GM12878 (cell line): ENCODE results near the gene VWA5B2.

ENCODE experiments used
- JUNB ChIP-seq: IDR thresholded peaks from 2 replicates; pipeline ENCODE4 v1.6.1; 2016; ENCODE audit warnings: antibody characterized with exemption, mild to moderate bottlenecking
- MYC ChIP-seq: IDR thresholded peaks from 2 replicates; pipeline ENCODE4 v1.6.1; 2011; ENCODE audit warnings: mild to moderate bottlenecking, low read length, moderate library complexity, inconsistent platforms; ENCODE audit not compliant: insufficient read depth, insufficient replicate concordance, insufficient read length, severe bottlenecking
- POLR2A ChIP-seq: IDR thresholded peaks from 2 replicates; pipeline ENCODE4 v1.6.1; 2011; ENCODE audit warnings: low read depth, mild to moderate bottlenecking, low read length
- TCF12 ChIP-seq: IDR thresholded peaks from 2 replicates; pipeline ENCODE4 v1.6.1; 2011; ENCODE audit warnings: low read depth, mild to moderate bottlenecking, low read length
- TF ChIP-seq, protein P1 (sequence below): IDR thresholded peaks from 2 replicates; pipeline ENCODE4 v1.6.1; 2011; ENCODE audit warnings: low read depth, low read length, improper control_type of control experiment, borderline replicate concordance
- TF ChIP-seq, protein P2 (sequence below): IDR thresholded peaks from 2 replicates; pipeline ENCODE4 v1.6.1; 2012; ENCODE audit warnings: low read depth, low read length, improper control_type of control experiment
- TF ChIP-seq, protein P3 (sequence below), 3 experiments: IDR thresholded peaks in 2 of 3; conservative IDR thresholded peaks in 1 of 3; 2 replicates each; pipeline ENCODE4 v1.5.1; 2011; ENCODE audit warnings: low read depth in 3 of 3, low read length in 3 of 3, mild to moderate bottlenecking in 3 of 3, control low read depth in 2 of 3, moderate library complexity in 2 of 3, inconsistent platforms in 1 of 3, mixed read lengths in 1 of 3; ENCODE audit not compliant: control insufficient read depth in 2 of 3, insufficient read depth in 1 of 3; ENCODE audit errors: extremely low read depth in 1 of 3

DNA sequence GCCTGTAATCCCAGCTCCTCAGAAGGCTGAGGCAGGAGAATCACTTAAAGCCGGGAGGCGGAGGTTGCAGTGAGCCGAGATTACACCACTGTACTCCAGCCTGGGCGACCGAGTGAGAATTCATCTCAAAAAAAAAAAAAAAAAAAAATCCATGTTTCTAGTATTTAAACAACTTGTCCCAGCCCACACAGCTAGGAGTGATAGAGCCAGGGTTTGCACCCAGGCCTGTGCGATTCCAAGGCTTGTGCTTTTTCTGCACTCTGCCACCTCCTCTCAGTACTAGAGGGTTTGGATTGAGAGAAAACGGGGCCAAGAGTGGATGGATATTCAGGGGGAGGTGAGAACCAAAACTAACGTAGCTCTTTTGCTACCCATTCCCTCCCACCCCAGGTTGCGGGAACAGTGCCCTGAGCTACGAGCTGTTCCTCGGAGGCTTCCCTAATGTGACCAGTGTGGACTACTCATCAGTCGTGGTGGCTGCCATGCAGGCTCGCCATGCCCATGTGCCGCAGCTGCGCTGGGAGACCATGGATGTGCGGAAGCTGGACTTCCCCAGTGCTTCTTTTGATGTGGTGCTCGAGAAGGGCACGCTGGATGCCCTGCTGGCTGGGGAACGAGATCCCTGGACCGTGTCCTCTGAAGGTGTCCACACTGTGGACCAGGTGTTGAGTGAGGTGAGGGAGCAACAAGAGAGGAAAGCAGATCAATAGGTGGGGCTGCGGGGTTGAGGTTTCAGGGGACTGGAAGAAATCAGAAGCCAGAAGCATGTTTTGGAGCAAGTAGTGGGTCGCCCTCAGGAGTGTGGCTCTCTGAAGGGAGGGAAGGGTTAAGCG lies 27.9 kb downstream of the VWA5B2 start:
- TF ChIP-seq MYC (no peak), JUNB (no peak), POLR2A (no peak), TCF12 (no peak)
- TF ChIP-seq, protein P1, sequence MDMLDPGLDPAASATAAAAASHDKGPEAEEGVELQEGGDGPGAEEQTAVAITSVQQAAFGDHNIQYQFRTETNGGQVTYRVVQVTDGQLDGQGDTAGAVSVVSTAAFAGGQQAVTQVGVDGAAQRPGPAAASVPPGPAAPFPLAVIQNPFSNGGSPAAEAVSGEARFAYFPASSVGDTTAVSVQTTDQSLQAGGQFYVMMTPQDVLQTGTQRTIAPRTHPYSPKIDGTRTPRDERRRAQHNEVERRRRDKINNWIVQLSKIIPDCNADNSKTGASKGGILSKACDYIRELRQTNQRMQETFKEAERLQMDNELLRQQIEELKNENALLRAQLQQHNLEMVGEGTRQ, result no peak
- TF ChIP-seq, protein P2, sequence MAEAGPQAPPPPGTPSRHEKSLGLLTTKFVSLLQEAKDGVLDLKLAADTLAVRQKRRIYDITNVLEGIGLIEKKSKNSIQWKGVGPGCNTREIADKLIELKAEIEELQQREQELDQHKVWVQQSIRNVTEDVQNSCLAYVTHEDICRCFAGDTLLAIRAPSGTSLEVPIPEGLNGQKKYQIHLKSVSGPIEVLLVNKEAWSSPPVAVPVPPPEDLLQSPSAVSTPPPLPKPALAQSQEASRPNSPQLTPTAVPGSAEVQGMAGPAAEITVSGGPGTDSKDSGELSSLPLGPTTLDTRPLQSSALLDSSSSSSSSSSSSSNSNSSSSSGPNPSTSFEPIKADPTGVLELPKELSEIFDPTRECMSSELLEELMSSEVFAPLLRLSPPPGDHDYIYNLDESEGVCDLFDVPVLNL, result no peak
- TF ChIP-seq, protein P3, sequence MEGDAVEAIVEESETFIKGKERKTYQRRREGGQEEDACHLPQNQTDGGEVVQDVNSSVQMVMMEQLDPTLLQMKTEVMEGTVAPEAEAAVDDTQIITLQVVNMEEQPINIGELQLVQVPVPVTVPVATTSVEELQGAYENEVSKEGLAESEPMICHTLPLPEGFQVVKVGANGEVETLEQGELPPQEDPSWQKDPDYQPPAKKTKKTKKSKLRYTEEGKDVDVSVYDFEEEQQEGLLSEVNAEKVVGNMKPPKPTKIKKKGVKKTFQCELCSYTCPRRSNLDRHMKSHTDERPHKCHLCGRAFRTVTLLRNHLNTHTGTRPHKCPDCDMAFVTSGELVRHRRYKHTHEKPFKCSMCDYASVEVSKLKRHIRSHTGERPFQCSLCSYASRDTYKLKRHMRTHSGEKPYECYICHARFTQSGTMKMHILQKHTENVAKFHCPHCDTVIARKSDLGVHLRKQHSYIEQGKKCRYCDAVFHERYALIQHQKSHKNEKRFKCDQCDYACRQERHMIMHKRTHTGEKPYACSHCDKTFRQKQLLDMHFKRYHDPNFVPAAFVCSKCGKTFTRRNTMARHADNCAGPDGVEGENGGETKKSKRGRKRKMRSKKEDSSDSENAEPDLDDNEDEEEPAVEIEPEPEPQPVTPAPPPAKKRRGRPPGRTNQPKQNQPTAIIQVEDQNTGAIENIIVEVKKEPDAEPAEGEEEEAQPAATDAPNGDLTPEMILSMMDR (IDR thresholded peaks at IDR 0.05 in 2 of 3, conservative IDR thresholded peaks at IDR 0.05 in 1 of 3; ENCODE audit: control insufficient read depth in 2 of 3, extremely low read depth in 1 of 3, insufficient read depth in 1 of 3, low read depth in 3 of 3, low read length in 3 of 3), result no peak
